WTC11 (cell line): ENCODE data around the gene MICAL3.

Source experiments
- KAT7 ChIP-seq: sonication (generic); formaldehyde crosslinking; IDR thresholded peaks from 2 replicates; pipeline ENCODE4 v1.8.1; 2023; ENCODE audit warnings: missing genetic modification reagents, mild to moderate bottlenecking, borderline replicate concordance
- NR3C1 ChIP-seq: sonication (generic); formaldehyde crosslinking; conservative IDR thresholded peaks from 2 replicates; pipeline ENCODE4 v1.8.1; 2023; ENCODE audit warnings: low read depth, mild to moderate bottlenecking, missing genetic modification reagents
- TCF7 ChIP-seq: sonication (generic); formaldehyde crosslinking; IDR thresholded peaks from 2 replicates; pipeline ENCODE4 v1.8.0; 2022; ENCODE audit warnings: mild to moderate bottlenecking, low read depth, missing genetic modification reagents, moderate library complexity
- ZNF121 ChIP-seq: sonication (generic); formaldehyde crosslinking; IDR thresholded peaks from 2 replicates; pipeline ENCODE4 v1.8.0; 2023; ENCODE audit warnings: missing genetic modification reagents

- TF ChIP-seq KAT7 (CRISPR knock-in tag) (no peak), ZNF121 (CRISPR knock-in tag) (no peak), TCF7 (no peak), NR3C1 (no peak)
These were observed 171.3 kb downstream of the MICAL3 start for GRCh38 chr22:17853073-17853472.
